Activated naive CD8-positive, alpha-beta T cell treated with anti-CD3 and anti-CD28 coated beads, Interleukin-2, amount 10 ng/mL, durations not matched to agents 7 days and 5 days (primary cell): ENCODE data around the gene BRD8. TPM values are rescaled to one million over a fixed set of nuclear protein-coding genes. Genes with fewer than 3 reads are reported as not detected.
"Not testable (repeated sequence)": the region's sequence is repeated elsewhere in the genome, so short reads cannot be mapped to it uniquely, and the experiment has no call there.

Source experiments
- ATAC-seq: fragments of 150-1000 bp; cut with Tn5 transposase; one replicate; pipeline ENCODE4 v1.10.0; 2021; ENCODE audit warnings: low read depth, moderate library complexity
- POLR2A ChIA-PET: fragments of 350-600 bp; sonication (Branson Sonifier 250); formaldehyde crosslinking; loops from one replicate; lab custom pipeline; 2021; ENCODE audit warnings: antibody characterized with exemption; lab: Charles Lee
- DNase-seq: peaks from one replicate; pipeline ENCODE4 v3.0.0; 2021
- H3K27ac Mint-ChIP-seq: one replicate; pipeline ENCODE4 v1.8.0; 2022; ENCODE audit warnings: mild to moderate bottlenecking, mixed read lengths
- H3K27me3 Mint-ChIP-seq: one replicate; pipeline ENCODE4 v1.8.0; 2022; ENCODE audit warnings: mild to moderate bottlenecking, moderate library complexity, mixed read lengths
- H3K36me3 Mint-ChIP-seq: one replicate; pipeline ENCODE4 v1.8.0; 2021; ENCODE audit warnings: mild to moderate bottlenecking, mixed read lengths
- H3K4me1 Mint-ChIP-seq: one replicate; pipeline ENCODE4 v1.8.0; 2021; ENCODE audit warnings: mixed read lengths
- H3K4me3 Mint-ChIP-seq: one replicate; pipeline ENCODE4 v1.8.0; 2022; ENCODE audit warnings: mild to moderate bottlenecking, moderate library complexity, mixed read lengths
- H3K9me3 Mint-ChIP-seq: one replicate; pipeline ENCODE4 v1.8.0; 2021; ENCODE audit warnings: mixed read lengths
- total RNA-seq, 2 experiments: library from RNA; stranded (reverse); gene quantifications; one replicate each; pipeline ENCODE4 v1.2.3, GENCODE V29; 2021

BRD8 gene
- total RNA-seq, 2 experiments from 2014 or later, result 75.5 to 76.8 TPM

GRCh38 chr5:138182808-138183207 lies 4.4 kb upstream of the BRD8 start:
- Mint-ChIP-seq H3K4me3 (no peak overlapping the region), H3K9me3 (no peaks in the 10 kb centered on the region), H3K4me1 (peaks cover 31% of the 10 kb centered on the region), H3K27ac (no peak overlapping the region), H3K36me3 (peaks cover 40% of the 10 kb centered on the region), H3K27me3 (no peaks in the 10 kb centered on the region)
- no peak for ATAC-seq
- POLR2A ChIA-PET, result no interaction called here
- no peak for DNase-seq

- no peak for ATAC-seq
- no peak for DNase-seq
- H3K9me3 Mint-ChIP-seq, result no peaks in the 10 kb centered on the region
- H3K4me1 Mint-ChIP-seq, result peaks cover 38% of the 10 kb centered on the region
- H3K27me3 Mint-ChIP-seq, result no peaks in the 10 kb centered on the region
- POLR2A ChIA-PET, result no interaction called here
- no peak overlapping the region for H3K27ac Mint-ChIP-seq
- H3K4me3 Mint-ChIP-seq, result no peak overlapping the region
- peaks cover 36% of the 10 kb centered on the region for H3K36me3 Mint-ChIP-seq
Observed at GRCh38 chr5:138180841-138181240, 2.4 kb upstream of the BRD8 start.

GRCh38 chr5:138180183-138180782 lies 1.9 kb upstream of the BRD8 start:
- H3K36me3 Mint-ChIP-seq, result peaks cover 32% of the 10 kb centered on the region
- POLR2A ChIA-PET, result interaction anchor here (0.9 to 3.6 kb wide), 2 partner anchors 157 to 172 kb away, joined by 3 to 15 read pairs; partner anchors contain the start of gene FAM53C
- H3K27me3 Mint-ChIP-seq, result no peaks in the 10 kb centered on the region
- H3K4me1 Mint-ChIP-seq, result peaks cover 32% of the 10 kb centered on the region
- ATAC-seq (no peak), DNase-seq (no peak)
- peak overlapping the region; percentile 77 for H3K27ac Mint-ChIP-seq
- H3K9me3 Mint-ChIP-seq, result no peaks in the 10 kb centered on the region
- no peak overlapping the region for H3K4me3 Mint-ChIP-seq

- Mint-ChIP-seq H3K27ac (no peak overlapping the region), H3K27me3 (no peaks in the 10 kb centered on the region), H3K4me1 (peaks cover 24% of the 10 kb centered on the region), H3K4me3 (no peak overlapping the region), H3K9me3 (no peaks in the 10 kb centered on the region), H3K36me3 (peaks cover 33% of the 10 kb centered on the region)
- ATAC-seq (no peak), DNase-seq (peak; percentile 42)
- POLR2A ChIA-PET, result interaction anchor here (0.6 to 3.6 kb wide), 9 partner anchors 34 to 425 kb away, joined by 3 to 15 read pairs (median 4); partner anchors contain the start of genes CDC23, ETF1, FAM53C and HNRNPA0
Observed at GRCh38 chr5:138179277-138179857, 937 bp upstream of the BRD8 start.

GRCh38 chr5:138177941-138178515 lies 402 bp downstream of the BRD8 start:
- Mint-ChIP-seq H3K27ac (no peak overlapping the region), H3K4me3 (no peak overlapping the region), H3K4me1 (peaks cover 24% of the 10 kb centered on the region), H3K36me3 (peaks cover 21% of the 10 kb centered on the region), H3K9me3 (no peaks in the 10 kb centered on the region), H3K27me3 (no peaks in the 10 kb centered on the region)
- POLR2A ChIA-PET, result interaction anchor here (1.2 to 3.6 kb wide), 6 partner anchors 9 to 397 kb away, joined by 3 to 15 read pairs (median 6); partner anchors contain the start of genes CDC23, CDC25C, FAM53C and HSPA9
- ATAC-seq (peak; percentile 2), DNase-seq (no peak)

- Mint-ChIP-seq H3K27me3 (no peaks in the 10 kb centered on the region), H3K4me3 (no peak overlapping the region), H3K4me1 (peaks cover 6% of the 10 kb centered on the region)
Observed at GRCh38 chr5:138170299-138170698, 8.1 kb downstream of the BRD8 start.

GRCh38 chr5:138169124-138169523 lies 9.3 kb downstream of the BRD8 start:
- H3K27me3 Mint-ChIP-seq, result no peaks in the 10 kb centered on the region
- POLR2A ChIA-PET, result interaction anchor here (1.8 kb wide), 1 partner anchor 8 kb away, joined by 7 read pairs; no protein-coding TSS in a partner anchor
- ATAC-seq, result no peak

More at GRCh38 chr5:138170299-138170698, 8.1 kb downstream of the BRD8 start:
- Mint-ChIP-seq H3K9me3 (no peaks in the 10 kb centered on the region), H3K27ac (no peak overlapping the region), H3K36me3 (peaks cover 32% of the 10 kb centered on the region)
- ATAC-seq (no peak), DNase-seq (no peak)
- POLR2A ChIA-PET, result no interaction called here

GRCh38 chr5:138163721-138164120 lies 14.7 kb downstream of the BRD8 start:
- peaks cover 48% of the 10 kb centered on the region for H3K36me3 Mint-ChIP-seq
- POLR2A ChIA-PET, result no interaction called here
- H3K27ac Mint-ChIP-seq, result no peak overlapping the region
- no peak overlapping the region for H3K4me3 Mint-ChIP-seq
- ATAC-seq (no peak), DNase-seq (no peak)
- peaks cover 2% of the 10 kb centered on the region for H3K4me1 Mint-ChIP-seq
- H3K27me3 Mint-ChIP-seq, result no peaks in the 10 kb centered on the region
- no peaks in the 10 kb centered on the region for H3K9me3 Mint-ChIP-seq

More at GRCh38 chr5:138169124-138169523, 9.3 kb downstream of the BRD8 start:
- H3K4me1 Mint-ChIP-seq, result peaks cover 6% of the 10 kb centered on the region
- no peaks in the 10 kb centered on the region for H3K9me3 Mint-ChIP-seq
- H3K36me3 Mint-ChIP-seq, result peaks cover 36% of the 10 kb centered on the region
- H3K27ac Mint-ChIP-seq, result no peak overlapping the region
- DNase-seq, result no peak
- no peak overlapping the region for H3K4me3 Mint-ChIP-seq

- Mint-ChIP-seq H3K36me3 (peaks cover 49% of the 10 kb centered on the region), H3K27ac (no peak overlapping the region), H3K4me3 (no peak overlapping the region), H3K27me3 (no peaks in the 10 kb centered on the region), H3K4me1 (no peaks in the 10 kb centered on the region), H3K9me3 (no peaks in the 10 kb centered on the region)
- DNase-seq, result no peak
- POLR2A ChIA-PET, result no interaction called here
- no peak for ATAC-seq
Observed at GRCh38 chr5:138160706-138161105, 17.7 kb downstream of the BRD8 start.

GRCh38 chr5:138159666-138160065 lies 18.8 kb downstream of the BRD8 start:
- H3K9me3 Mint-ChIP-seq, result no peaks in the 10 kb centered on the region

GRCh38 chr5:138157626-138158025 lies 20.8 kb downstream of the BRD8 start:
- no peak overlapping the region for H3K27ac Mint-ChIP-seq
- no peaks in the 10 kb centered on the region for H3K4me1 Mint-ChIP-seq
- H3K9me3 Mint-ChIP-seq, result no peaks in the 10 kb centered on the region
- no peak for DNase-seq
- POLR2A ChIA-PET, result no interaction called here
- H3K27me3 Mint-ChIP-seq, result peaks cover 13% of the 10 kb centered on the region
- H3K36me3 Mint-ChIP-seq, result peaks cover 36% of the 10 kb centered on the region
- H3K4me3 Mint-ChIP-seq, result no peak overlapping the region
- ATAC-seq, result no peak

More at GRCh38 chr5:138159666-138160065, 18.8 kb downstream of the BRD8 start:
- DNase-seq (no peak), ATAC-seq (no peak)
- Mint-ChIP-seq H3K27ac (no peak overlapping the region), H3K4me3 (no peak overlapping the region), H3K27me3 (no peaks in the 10 kb centered on the region), H3K36me3 (peaks cover 49% of the 10 kb centered on the region), H3K4me1 (no peaks in the 10 kb centered on the region)
- POLR2A ChIA-PET, result no interaction called here

GRCh38 chr5:138155977-138156376 lies 22.5 kb downstream of the BRD8 start:
- DNase-seq, H3K27ac Mint-ChIP-seq, ATAC-seq, H3K4me3 Mint-ChIP-seq, H3K4me1 Mint-ChIP-seq, H3K9me3 Mint-ChIP-seq: not testable (repeated sequence)
- POLR2A ChIA-PET, result interaction anchor here (0.6 kb wide), 1 partner anchor 9 kb away, joined by 3 read pairs; no protein-coding TSS in a partner anchor
- Mint-ChIP-seq H3K36me3 (peaks cover 33% of the 10 kb centered on the region), H3K27me3 (peaks cover 14% of the 10 kb centered on the region)

GRCh38 chr5:138149530-138149929 lies 28.9 kb downstream of the BRD8 start:
- H3K4me3 Mint-ChIP-seq, result no peak overlapping the region
- POLR2A ChIA-PET, result no interaction called here

More at GRCh38 chr5:138149530-138149929, 28.9 kb downstream of the BRD8 start:
- ATAC-seq, result no peak
- no peak for DNase-seq
- Mint-ChIP-seq H3K27ac (no peak overlapping the region), H3K9me3 (no peaks in the 10 kb centered on the region), H3K27me3 (peaks cover 22% of the 10 kb centered on the region), H3K36me3 (no peaks in the 10 kb centered on the region), H3K4me1 (no peaks in the 10 kb centered on the region)
